Tibial nerve (tissue), 4 donors: ENCODE measurements around the gene RBM26. TPM values are rescaled to one million over a fixed set of nuclear protein-coding genes. Genes with fewer than 3 reads are reported as not detected.

ENCODE experiments used
- DNase-seq, 2 donors: peaks; one replicate each; pipeline ENCODE4 v3.0.0-alpha.2; 2019; ENCODE audit warnings: low spot score in 2 of 2
- H3K27ac ChIP-seq, 4 donors: fragments of 200-600 bp; sonication (generic) in 3 of 4; one replicate each; pipeline ENCODE4 v1.5.1; 2017 to 2019; ENCODE audit warnings: mild to moderate bottlenecking in 1 of 4
- H3K27me3 ChIP-seq, 2 donors: fragments of 200-600 bp; sonication (generic) in 1 of 2; one replicate each; pipeline versions ENCODE4 v1.5.1 to v1.6.0; 2017 to 2019
- H3K36me3 ChIP-seq, 3 donors: fragments of 200-600 bp; sonication (generic); one replicate each; pipeline ENCODE4 v1.5.1; 2018 to 2019
- H3K4me1 ChIP-seq, 4 donors: fragments of 200-600 bp; sonication (generic) in 3 of 4; one replicate each; pipeline ENCODE4 v1.5.1; 2017 to 2019
- H3K4me3 ChIP-seq, 4 donors: fragments of 200-600 bp; sonication (generic) in 3 of 4; one replicate each; pipeline ENCODE4 v1.5.1; 2017 to 2019; ENCODE audit warnings: mild to moderate bottlenecking in 1 of 4, moderate library complexity in 1 of 4
- H3K9me3 ChIP-seq, 4 donors: fragments of 200-600 bp; sonication (generic) in 3 of 4; one replicate each; pipeline ENCODE4 v1.5.1; 2017 to 2019
- EP300 ChIP-seq, 2 donors: sonication (generic); formaldehyde crosslinking; IDR thresholded peaks; one replicate each; pipeline ENCODE4 v1.6.1; 2017; ENCODE audit warnings: antibody characterized with exemption in 2 of 2, mild to moderate bottlenecking in 1 of 2
- POLR2A ChIP-seq, 2 donors: fragments of 450-650 bp; IDR thresholded peaks; one replicate each; pipeline ENCODE4 v1.6.1; 2017; ENCODE audit warnings: antibody characterized with exemption in 2 of 2, mild to moderate bottlenecking in 2 of 2, moderate library complexity in 2 of 2
- WGBS, 2 donors: methylation state at CpG; one replicate each; pipeline ENCODE4 v1.1.5; 2018; 5-methylcytosine and 5-hydroxymethylcytosine counted together
- total RNA-seq, 4 donors: library from RNA; depleted of rRNA; stranded (reverse); fragments of >200 nt; gene quantifications; one replicate each; pipeline ENCODE4 v1.1.0, GENCODE V29; 2016
- TF ChIP-seq, protein P1 (sequence below), 5 experiments: fragments of 200-600 bp in 3 of 5; fragments of 450-650 bp in 2 of 5; sonication (generic) in 3 of 5; IDR thresholded peaks; one replicate each; pipeline ENCODE4 v1.5.1; 2016 to 2019; ENCODE audit warnings: antibody characterized with exemption in 5 of 5, mild to moderate bottlenecking in 3 of 5, moderate library complexity in 2 of 5

RBM26 gene
- total RNA-seq, 4 donors from 2014 or later = 37.3 to 55.3 (median 43.3) TPM

DNA sequence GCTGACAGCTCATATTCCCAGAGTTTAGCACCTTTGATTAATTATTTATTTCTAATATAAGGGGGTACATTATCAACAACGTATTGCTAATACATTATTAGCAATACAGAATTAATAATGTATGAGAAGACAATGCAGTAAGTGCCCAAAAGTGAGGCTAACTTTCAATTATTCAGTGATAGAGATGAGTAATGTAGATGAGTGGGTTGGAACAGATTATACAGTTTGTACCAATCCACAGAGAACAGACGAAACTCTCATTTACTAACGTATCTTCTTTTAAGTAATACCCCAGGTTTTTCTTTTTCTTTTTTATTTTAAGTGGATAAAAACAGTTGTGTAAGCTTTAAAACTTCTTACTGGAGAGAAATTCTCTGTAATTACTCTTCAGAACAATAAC, 36.7 kb upstream of the RBM26 start:
- WGBS, 2 donors = 72 to 83% methylated on average over 3 of the region's 3 CpGs

DNA sequence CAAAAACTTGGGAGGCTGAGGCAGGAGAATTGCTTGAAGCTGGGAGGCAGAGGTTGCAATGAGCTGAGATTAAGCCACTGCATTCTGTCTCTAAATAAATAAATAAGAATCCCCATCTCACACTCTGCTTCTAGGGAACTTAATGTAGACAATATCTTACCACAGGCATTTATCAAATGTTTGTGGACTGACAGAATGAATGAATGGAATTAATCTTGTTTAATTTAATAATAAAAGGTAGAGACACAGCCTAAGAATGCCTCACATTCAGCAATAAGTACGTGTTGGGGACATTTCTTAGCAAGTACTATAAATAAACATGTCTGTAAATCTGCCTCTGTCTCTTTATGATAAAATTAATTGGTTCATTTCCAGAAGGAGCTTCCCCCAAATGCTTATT, 36.2 kb upstream of the RBM26 start:
- H3K27ac ChIP-seq = no peak overlapping the region
- WGBS, 2 donors = 61 to 71% methylated on average over 1 of the region's 1 CpG
- no peak for DNase-seq
- TF ChIP-seq EP300 (IDR thresholded peaks at IDR 0.05) (no peak), POLR2A (IDR thresholded peaks at IDR 0.05) (no peak)
- TF ChIP-seq, protein P1, sequence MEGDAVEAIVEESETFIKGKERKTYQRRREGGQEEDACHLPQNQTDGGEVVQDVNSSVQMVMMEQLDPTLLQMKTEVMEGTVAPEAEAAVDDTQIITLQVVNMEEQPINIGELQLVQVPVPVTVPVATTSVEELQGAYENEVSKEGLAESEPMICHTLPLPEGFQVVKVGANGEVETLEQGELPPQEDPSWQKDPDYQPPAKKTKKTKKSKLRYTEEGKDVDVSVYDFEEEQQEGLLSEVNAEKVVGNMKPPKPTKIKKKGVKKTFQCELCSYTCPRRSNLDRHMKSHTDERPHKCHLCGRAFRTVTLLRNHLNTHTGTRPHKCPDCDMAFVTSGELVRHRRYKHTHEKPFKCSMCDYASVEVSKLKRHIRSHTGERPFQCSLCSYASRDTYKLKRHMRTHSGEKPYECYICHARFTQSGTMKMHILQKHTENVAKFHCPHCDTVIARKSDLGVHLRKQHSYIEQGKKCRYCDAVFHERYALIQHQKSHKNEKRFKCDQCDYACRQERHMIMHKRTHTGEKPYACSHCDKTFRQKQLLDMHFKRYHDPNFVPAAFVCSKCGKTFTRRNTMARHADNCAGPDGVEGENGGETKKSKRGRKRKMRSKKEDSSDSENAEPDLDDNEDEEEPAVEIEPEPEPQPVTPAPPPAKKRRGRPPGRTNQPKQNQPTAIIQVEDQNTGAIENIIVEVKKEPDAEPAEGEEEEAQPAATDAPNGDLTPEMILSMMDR (IDR thresholded peaks at IDR 0.05) = no peak
- no peaks in the 10 kb centered on the region for H3K27me3 ChIP-seq
- H3K4me1 ChIP-seq = no peaks in the 10 kb centered on the region
- no peaks in the 10 kb centered on the region for H3K9me3 ChIP-seq
- no peaks in the 10 kb centered on the region for H3K36me3 ChIP-seq
- H3K4me3 ChIP-seq = no peak overlapping the region

More for the DNA sequence above, 36.7 kb upstream of the RBM26 start:
- TF ChIP-seq POLR2A (IDR thresholded peaks at IDR 0.05) = no peak
- no peaks in the 10 kb centered on the region for H3K27me3 ChIP-seq
- H3K9me3 ChIP-seq = no peaks in the 10 kb centered on the region
- H3K27ac ChIP-seq = no peak overlapping the region
- H3K36me3 ChIP-seq = no peaks in the 10 kb centered on the region
- H3K4me3 ChIP-seq = no peak overlapping the region
- DNase-seq = no peak
- H3K4me1 ChIP-seq = no peaks in the 10 kb centered on the region

DNA sequence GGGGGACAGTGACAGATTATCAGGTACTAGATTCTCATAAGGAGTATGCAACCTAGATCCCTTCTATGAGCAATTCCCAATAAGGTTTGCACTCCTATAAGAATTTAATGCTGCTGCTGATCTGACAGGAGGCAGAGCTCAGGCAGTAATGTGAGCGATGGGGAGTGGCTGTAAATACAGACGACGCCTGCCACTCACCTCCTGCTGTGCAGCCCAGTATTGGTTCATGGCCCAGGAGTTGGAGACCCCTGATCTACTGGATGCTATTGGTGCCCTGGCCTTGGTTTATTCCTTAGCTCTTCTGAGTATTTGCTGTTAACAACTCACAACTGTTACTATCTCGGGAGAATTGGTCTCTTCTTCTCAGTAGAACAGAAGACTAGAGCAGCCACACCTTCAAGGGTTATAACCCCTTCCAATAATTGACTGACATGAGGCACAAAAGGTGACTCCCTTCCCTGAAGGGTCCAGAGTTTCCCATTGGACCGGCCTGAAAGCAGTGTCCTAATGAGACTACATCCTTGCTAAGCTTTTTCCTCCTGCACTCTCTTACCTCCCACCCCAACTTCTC, 35.0 kb upstream of the RBM26 start:
- Histone ChIP-seq H3K4me3 (no peak overlapping the region), H3K4me1 (no peaks in the 10 kb centered on the region), H3K27ac (no peak overlapping the region), H3K36me3 (no peaks in the 10 kb centered on the region), H3K9me3 (no peaks in the 10 kb centered on the region), H3K27me3 (no peaks in the 10 kb centered on the region)
- TF ChIP-seq EP300 (IDR thresholded peaks at IDR 0.05) (no peak), POLR2A (IDR thresholded peaks at IDR 0.05) (no peak)
- TF ChIP-seq, protein P1 (IDR thresholded peaks at IDR 0.05) = no peak
- no peak for DNase-seq
- 78 to 86% methylated on average over 5 of the region's 5 CpGs for WGBS, 2 donors

DNA sequence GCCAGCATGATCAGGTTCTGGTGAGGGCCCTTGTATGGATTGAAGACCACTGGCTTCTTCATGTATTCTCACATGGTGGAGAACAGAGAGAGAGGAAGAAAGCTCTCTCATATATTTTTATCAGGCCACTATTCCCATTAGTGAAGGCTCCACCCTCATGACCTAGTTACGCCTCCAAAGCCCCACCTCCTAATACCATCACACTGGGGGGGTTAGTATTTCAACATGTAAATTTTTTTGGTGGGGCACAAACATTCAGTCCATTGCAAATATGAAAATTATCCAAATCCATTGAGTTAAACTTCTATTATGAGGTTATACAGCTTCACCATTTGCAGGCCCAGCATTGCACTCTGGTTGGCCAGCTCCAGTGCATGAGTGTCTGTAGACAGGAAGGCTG, 33.2 kb upstream of the RBM26 start:
- Histone ChIP-seq H3K36me3 (no peaks in the 10 kb centered on the region), H3K9me3 (no peaks in the 10 kb centered on the region), H3K4me3 (no peak overlapping the region), H3K27me3 (no peaks in the 10 kb centered on the region), H3K27ac (no peak overlapping the region), H3K4me1 (no peaks in the 10 kb centered on the region)
- 80 to 93% methylated on average over 1 of the region's 1 CpG for WGBS, 2 donors
- TF ChIP-seq, protein P1 (IDR thresholded peaks at IDR 0.05) = no peak
- TF ChIP-seq POLR2A (IDR thresholded peaks at IDR 0.05) (no peak), EP300 (IDR thresholded peaks at IDR 0.05) (no peak)
- DNase-seq = no peak

DNA sequence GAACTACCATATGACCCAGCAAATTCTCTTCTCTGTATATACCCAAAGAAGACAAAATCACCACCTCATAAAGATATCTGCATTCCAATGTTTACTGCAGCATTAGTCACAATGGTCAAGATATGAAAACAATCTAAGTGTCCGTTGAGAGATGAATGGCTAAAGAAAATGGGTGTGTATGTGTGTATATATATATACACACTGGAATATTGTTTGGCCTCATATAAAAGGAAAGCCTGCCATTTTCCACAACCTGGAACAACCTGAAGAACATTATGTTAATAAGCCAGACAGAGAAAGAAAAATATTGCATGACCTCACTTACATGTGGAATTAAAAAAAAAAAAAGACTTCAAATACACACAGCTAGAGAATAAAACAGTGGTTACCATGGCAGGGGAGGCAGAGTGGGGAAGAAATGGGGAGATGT, 29.5 kb upstream of the RBM26 start:
- WGBS, 2 donors = 38 to 51% methylated on average over 1 of the region's 1 CpG
- DNase-seq = no peak
- TF ChIP-seq, protein P1 (IDR thresholded peaks at IDR 0.05) = no peak
- TF ChIP-seq POLR2A (IDR thresholded peaks at IDR 0.05) (no peak), EP300 (IDR thresholded peaks at IDR 0.05) (no peak)

DNA sequence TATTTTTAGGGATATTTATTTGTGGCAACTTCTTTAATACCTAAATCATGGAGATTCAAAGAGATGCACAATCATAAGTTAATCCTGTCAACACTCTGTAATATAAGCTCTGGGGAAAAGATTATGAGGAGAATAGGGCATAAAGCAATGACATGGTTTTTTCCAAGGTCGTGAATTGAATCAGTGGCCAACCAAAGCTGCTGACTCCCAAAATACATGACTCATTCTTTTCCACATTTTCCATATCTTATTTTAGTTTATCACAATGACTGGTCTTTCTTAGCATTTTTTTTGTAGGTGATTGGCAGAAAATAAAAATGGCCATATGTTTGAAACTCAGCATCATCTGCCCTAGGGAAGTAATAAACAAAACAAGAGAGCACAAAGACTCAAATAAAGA, 28.5 kb upstream of the RBM26 start:
- Histone ChIP-seq H3K27ac (no peak overlapping the region), H3K9me3 (no peaks in the 10 kb centered on the region), H3K36me3 (no peaks in the 10 kb centered on the region), H3K4me1 (no peaks in the 10 kb centered on the region), H3K4me3 (no peak overlapping the region), H3K27me3 (no peaks in the 10 kb centered on the region)
- WGBS, 2 donors = 31 to 52% methylated on average over 1 of the region's 1 CpG
- TF ChIP-seq, protein P1 (IDR thresholded peaks at IDR 0.05) = no peak
- TF ChIP-seq EP300 (IDR thresholded peaks at IDR 0.05) (no peak), POLR2A (IDR thresholded peaks at IDR 0.05) (no peak)
- DNase-seq = no peak

More for the DNA sequence above, 29.5 kb upstream of the RBM26 start:
- Histone ChIP-seq H3K4me1 (no peaks in the 10 kb centered on the region), H3K27ac (no peak overlapping the region), H3K36me3 (no peaks in the 10 kb centered on the region), H3K9me3 (no peaks in the 10 kb centered on the region), H3K4me3 (no peak overlapping the region), H3K27me3 (no peaks in the 10 kb centered on the region)
